GM18498 (cell line): ENCODE data around the gene FCRL3.
A peak's percentile ranks its signal among the peaks of the same experiment; 100 is the strongest.

Source experiments
- ATAC-seq: cut with Tn5 transposase; IDR thresholded peaks from one replicate; pipeline ENCODE4 v1.9.1; 2021; ENCODE audit warnings: mild to moderate bottlenecking, moderate library complexity; ENCODE audit not compliant: unreplicated experiment

Gene FCRL3

DNA sequence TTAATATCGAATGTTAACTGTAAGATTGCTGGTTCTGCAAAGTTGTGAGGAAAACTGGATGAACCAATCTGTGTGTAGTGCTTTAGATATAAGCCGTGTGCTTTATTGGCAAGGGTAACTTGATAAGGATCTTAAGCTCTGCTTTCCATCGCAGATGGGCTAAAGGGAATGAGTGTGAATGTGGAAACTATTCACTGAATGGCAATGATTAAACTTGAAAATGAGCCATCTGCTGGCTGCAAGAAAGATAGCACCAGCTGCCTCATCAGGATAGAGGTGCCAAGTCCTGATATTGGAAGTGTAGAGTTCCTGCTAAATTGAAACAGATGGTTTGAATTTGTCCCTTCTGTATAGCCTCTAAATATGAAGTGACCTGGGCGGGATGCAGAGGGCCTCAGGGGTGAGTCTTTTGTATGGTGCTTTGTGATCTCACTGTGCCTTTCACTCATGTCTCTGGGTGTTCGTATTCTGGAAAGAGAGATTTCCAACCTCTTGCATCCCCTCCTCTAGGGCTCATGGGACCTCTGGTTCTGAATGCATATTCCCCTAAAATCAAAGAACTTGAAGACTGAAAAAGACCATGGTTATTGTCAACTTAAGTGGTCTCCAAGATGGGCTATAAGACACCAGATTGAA lies 9.2 kb downstream of the FCRL3 start:
- no peak for ATAC-seq

DNA sequence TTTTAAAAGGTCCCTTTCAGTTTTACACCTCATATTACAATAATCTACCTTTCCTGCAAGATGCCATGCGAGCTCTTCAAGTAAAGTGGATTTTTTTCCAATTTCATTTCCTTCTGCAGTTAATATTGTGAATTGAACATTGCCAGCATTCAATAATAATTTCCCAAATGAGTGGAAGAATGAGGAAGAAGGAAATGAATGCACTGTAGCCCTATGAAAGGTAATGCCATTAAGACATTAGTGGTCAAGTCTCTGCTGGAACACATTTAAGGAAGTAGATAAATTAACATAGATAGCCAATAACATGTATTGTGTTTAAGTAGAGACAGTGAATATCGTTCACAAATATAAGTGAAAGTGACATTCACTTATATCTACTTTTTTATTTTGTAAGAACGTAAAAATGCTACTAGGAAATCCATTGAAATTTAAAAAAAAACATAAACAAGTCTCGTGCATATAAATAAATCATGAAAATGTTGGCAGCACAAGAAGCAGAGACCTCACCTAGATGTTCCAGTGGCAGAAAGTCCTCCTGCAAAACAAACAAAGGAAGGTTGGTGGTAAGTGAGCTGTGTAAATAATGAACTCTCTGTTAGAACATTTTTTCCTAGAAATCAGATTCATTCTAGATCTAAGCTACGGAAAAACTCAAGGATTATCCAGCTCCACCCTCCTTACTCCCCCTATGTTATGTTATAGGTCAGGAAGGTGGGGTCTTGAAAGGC lies 17.7 kb downstream of the FCRL3 start:
- no peak for ATAC-seq

DNA sequence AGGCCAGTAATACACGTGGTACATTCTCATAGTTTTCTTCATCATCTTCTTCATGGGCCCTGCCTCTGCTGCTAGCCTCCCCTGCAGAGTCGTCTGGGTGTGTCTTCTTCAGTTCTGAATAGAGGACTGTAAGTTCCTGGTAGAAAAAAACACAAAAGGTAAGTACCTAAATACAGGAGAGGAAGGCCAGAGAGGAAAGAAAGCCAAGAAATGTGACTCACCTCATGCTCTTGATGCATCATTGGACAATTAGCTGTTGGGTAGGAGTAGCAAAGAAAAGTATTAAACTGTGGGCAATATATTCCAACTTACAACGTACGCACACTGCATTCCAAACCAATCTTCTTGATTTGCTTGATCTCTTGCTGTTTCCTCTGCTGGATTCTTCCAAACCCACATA lies 21.8 kb downstream of the FCRL3 start:
- no peak for ATAC-seq

DNA sequence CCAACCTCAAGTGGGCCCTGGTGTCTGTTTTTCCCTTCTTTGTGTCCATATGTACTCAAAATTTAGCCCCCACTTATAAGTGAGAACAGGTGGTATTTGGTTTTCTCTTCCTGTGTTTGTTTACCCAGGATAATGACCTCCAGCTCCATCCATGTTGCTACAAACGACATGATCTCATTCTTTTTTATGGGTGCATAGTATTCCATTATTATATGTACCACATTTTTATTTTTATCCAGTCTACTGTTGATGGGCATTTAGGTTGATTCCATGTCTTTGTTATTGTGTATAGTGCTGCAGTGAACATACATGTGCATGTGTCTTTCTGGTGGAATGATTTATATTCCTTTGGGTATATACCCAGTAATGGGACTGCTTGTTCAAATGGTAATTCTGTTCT lies 27.6 kb downstream of the FCRL3 start:
- no peak for ATAC-seq

DNA sequence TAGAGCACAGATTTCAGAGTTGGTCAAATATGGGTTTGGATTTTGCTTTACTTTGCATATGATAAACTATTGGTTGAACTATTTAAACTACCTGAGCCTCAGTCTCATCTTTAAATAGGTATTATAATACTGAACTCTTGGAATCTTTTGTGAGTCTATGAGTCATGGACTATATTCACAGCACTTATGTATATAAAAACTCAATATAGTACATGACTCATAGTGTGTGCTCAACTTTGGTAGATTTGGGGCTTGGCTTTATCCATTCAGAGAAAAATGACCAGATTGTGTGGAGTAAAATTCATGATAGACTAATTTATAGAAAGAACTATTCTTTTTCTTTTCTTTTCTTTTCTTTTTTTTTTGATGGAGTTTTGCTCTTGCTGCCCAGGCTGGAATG lies 28.7 kb downstream of the FCRL3 start:
- no peak for ATAC-seq

DNA sequence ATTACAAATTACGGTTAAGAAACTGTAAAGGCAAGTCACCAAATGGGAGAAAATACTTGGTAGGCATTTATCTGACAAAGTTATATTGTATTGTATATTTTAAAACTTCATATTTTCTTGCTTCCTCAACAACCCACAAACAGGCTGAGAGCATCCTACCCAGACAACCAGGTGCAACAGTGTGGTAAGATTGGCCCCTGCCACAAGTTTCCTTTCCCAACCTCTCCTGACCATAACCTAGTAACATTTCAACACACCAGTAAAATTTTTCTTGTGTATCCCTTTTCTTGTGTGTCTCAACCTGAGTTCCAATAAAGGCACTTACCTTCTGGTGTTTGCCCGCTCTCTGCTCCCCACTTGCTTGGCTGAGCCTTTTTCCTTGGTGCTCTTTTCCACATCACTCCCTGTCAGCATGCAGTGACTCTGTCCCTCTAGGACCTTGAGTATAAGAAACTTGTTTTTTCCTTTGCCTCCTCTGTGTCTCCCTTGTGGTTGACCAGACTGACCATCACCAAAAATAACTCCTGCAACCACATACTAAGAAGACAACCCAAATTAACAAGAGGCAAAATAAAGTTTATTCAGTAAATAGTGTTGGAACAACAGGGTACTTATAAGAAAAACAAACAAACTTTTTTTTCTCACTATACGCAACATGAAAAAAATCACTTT lies 40.9 kb downstream of the FCRL3 start:
- ATAC-seq: no peak

DNA sequence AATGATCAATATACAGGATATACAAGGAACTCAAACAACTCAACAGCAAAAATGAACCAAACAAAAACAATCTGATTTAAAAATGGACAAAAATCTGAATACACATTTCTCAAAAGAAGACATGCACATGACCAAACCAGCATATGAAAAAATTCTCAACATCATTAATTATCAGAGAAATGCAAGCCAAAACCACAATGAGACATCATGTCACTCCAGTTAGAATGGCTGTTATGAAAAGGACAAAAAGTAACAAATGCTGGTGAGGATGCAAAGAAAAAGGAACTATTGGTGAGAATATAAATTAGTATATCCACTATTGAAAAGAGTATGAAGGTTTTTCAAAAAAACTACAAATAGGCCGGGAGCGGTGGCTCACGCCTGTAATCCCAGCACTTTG lies 42.0 kb downstream of the FCRL3 start:
- no peak for ATAC-seq

DNA sequence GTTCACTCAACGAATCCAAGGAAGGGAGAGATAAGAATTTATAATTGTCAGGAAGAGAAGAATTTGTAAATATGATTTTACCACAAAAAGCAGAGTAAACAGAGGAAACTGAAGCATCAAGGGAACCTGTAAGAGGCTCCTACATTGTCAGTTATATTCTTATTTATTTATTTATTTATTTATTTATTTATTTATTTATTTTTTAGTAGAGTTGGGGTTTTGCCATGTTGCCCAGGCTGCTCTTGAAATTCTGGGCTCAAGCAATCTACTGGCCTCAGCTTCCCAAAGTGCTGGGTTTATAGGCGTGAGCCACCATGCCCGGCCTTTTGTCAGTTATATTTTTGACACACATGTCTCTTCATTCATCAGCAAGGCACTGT lies 47.1 kb downstream of the FCRL3 start:
- no peak for ATAC-seq

DNA sequence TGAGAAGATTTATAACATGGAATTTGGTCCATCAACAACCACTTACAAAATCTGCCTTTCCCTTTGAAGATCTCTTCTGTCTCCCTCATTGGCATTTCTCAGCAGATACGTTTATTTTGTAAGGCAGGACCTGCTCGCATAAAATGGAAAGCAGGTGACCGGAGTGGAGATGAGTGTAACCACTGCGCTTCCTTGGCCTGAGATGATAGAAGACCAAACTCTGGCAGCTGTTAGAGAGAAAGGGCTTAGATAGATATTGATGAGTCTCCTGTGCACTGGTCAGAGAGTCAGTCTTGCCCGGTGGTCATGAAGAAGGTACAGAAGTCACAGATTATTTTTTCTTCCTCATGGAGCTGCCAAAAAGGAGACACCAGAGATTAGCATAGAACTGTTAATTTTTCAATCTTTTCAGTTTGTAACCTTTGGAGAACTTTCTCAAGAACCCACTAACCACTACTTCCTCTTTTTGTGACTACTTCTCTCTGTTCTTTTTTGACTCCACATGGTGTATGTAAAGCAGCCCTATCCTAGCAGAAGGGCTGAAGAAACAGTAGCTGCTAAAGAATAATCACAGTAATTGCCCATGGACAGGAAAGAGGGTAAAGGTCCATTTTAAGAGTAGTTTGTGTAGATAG lies 47.6 kb downstream of the FCRL3 start:
- peak; percentile 97 for ATAC-seq

DNA sequence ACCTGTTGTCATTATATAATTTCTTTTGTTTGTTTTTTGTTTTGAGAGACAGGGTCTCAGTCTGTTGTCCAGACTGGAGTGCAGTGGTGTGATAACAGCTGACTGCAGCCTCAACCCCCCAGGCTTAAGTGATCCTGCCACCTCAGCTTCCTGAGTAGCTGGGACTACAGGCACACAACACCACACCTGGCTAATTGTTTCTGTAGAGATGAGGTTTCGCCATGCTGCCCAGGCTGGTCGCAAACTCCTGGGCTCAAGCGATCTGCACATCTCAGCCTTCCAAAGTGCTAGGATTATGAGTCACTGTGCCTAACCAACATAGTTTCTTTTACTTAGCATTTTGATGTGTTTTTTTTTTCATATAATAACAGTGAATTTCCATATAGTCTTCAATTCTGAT lies 52.3 kb downstream of the FCRL3 start:
- no peak for ATAC-seq

DNA sequence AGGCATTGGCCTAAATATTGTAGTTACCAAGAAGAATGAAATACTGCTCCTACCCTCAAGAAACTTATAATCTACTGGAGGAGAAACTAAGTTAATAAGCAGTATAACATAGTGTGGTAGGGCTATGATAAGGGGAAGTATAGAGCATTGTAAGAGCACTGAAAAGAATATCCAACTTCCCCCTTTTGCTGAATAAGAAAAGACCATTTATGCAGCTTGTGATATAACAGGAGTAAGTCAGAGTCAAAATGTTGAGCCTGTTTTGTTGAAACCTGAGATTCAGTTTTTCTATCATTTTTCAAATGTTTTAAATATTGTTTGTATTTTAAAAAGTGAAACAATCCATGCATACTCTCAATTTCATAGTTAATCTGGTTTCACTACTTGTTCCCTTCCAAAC lies 54.4 kb downstream of the FCRL3 start:
- no peak for ATAC-seq

DNA sequence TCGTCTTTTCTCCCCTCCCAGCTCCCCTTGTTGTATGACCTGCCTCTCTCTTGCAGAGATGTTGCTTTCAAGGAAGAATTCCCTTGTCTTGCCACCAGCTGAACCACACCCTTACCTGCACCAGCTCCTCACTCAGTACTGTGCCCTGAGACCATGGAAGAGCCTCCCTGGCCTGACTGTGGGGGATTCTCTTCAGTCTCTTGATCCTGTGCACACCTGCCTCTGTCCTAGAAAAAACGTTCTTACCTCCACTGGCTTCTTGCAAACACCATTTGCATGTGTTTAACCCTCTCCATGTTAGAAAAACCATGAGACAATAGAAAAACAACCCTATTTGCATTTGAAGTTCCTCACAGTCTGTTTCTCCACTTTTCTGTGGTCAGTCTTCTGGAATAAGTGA lies 59.4 kb downstream of the FCRL3 start:
- ATAC-seq: no peak

DNA sequence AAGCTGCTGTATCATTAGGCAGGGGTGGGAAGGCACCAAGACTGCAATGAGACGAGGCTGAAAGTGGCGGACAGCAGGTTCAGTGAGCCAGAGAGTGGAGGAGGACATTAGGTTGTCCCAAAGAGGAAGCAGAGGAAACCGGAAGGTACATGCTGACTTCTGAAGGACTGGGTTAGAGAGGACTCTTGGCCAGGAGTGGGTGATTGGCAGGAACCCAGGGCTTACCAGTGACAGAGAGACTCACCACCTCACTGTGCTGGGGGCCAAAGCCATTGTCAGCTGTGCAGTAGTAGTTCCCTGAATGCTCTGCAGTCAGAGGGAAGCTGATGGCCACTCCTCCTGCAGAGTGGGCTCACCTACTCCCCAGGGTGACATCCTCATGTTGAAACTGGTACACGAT lies 60.8 kb downstream of the FCRL3 start:
- ATAC-seq: no peak

DNA sequence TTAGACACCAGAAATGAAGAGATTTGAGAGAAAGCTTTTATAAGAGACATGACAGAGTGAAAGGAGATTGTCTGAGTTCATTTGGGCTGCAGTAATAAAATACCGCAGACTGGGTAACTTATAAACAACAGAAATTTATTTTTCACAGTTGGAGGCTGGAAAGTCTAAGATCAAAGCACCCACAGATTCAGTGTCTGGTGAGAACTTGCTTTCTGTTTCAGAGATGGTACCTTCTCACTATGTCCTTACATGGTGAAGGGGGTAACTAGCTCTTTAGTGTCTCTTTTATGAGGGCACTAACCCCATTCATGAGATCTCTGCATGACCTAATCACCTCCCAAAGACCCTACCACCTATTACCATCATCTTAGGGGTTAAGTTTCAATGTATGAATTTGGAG lies 71.8 kb downstream of the FCRL3 start:
- ATAC-seq: no peak
